CD4-positive, alpha-beta T cell treated with Interleukin-17A for 4 hours (primary cell): ENCODE measurements around the gene EXOC4.

Experiments used
- DNase-seq: peaks from one replicate; pipeline ENCODE4 v3.0.0-alpha.2; 2020; ENCODE audit warnings: mixed read lengths

EXOC4 gene

GRCh38 chr7:134018306-134018705, 765.4 kb downstream of the EXOC4 start:
- DNase-seq = no peak

DNA sequence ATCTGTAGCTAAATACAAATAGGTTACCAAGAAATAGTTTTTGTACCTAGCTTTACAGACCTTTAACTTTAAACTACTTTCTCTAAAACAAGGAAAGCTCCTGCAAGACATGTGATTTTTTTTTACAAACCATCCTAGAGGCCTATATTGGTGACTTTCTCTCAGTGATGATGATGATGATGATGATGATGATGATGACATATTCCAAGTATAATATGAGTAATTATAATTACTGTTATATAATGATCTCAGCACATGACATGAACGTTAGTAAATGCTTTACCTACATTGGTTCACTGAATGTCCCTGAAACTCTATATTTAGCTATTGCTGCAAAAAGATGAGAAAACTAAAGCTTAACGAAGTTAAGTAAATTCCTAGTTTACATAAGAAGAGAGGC, 766.4 kb downstream of the EXOC4 start:
- no peak for DNase-seq

DNA sequence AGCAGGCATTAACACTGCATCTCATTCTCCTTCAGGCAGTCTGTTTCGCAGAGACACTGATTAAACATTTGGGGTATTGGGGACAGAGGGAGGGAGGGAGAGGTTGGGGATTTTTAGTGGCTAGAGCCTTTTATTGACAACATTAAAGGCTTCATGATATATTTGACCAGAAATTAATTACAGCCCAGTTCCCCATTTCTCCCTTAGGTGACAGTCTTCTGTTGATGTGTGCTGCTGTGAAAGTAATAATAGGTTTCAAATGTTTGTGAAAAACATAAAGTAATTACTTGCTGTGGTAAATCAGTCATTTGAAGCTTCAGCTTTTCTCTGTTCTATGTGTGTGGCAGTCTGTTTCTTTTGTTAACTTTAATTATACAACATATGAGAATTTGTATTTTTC, 769.0 kb downstream of the EXOC4 start:
- no peak for DNase-seq

DNA sequence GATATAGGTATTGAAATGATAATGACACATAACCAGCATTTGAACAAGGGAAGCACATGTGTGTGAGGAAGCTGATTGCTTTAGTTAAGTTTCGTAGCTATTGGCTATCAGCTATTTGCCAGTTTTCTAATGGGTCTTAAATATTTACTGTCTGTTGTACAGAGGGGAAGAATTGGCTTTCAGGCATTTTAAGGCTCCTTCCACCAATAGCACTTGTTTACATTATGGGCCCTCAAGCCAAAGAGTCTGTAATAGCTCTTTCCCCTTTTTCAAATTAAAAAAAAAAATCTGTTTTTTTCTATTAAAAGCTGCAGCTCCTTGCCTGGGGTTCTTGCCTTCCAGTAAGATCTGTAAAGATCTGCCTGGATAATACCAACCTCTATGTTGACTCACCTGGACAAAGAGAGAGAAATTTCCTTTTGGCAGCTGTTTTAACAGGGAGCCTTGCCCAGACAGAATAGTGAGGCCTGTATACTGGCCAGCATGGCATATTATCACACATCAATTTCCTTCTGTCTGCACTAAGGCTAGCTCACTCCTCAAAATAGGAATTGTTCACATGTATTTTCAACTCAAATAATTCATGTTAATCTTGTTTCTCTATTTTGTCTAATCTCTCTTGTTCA, 769.5 kb downstream of the EXOC4 start:
- no peak for DNase-seq

- DNase-seq = no peak
Measured at GRCh38 chr7:134024739-134025138, 771.9 kb downstream of the EXOC4 start.

DNA sequence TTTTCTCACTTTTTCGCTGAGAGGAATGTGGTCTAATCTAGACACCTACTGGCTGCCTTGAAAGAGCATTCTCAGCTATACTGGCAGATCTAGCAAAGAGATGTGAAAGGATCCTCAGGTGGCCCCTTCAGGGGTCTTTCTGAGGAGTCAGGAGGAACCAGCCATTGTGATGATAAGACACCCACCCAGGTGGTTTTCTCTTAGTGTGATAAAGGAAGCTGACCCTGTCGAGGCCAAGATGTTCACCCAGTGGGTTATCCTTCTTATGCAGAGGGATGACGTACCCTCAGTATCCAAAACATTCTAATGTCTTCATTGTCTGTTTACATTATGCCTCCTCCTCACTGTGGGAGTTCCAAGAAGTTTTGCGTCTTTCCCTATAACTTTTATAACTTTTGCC, 776.0 kb downstream of the EXOC4 start:
- no peak for DNase-seq

DNA sequence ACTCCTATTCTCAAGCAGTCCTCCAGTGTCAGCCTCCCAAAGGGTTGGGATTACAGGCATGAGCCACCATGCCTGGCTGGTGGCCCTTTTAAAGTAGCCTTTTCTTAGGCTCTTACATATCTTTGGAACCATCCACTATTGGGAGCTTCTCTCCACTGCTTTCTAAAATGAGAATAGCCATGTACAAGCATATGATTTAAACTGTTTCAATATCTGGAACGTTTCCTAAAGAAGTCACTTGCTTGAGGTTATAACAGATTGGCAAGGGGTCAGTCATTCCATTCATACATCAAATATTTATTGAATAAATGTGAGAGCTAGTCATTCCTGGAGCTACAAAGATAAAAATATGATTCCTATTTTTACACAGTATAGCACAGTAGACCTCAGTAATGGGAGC, 776.9 kb downstream of the EXOC4 start:
- no peak for DNase-seq

DNA sequence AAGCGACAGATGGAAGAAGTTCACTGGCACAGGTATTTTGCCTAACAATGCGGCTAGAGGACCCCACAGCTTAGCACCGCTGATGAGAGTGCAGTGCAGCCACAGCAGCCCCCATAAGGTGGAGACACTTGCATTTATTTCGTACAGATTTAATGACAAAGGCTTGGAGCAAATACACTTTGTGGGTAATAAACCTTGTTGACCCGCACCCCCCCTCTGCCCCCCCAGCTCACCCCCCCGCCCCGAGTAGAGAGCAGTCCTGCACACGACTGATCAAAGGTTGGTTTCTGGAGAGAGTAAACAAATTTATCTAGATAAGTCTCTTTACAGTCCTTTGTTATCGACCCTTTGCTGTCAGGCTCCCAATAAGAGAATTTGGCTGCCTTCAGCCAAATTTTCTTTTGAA, 777.6 kb downstream of the EXOC4 start:
- DNase-seq = no peak

GRCh38 chr7:134031835-134032617, 779.1 kb downstream of the EXOC4 start:
- no peak for DNase-seq

GRCh38 chr7:134034652-134035051, 781.8 kb downstream of the EXOC4 start:
- no peak for DNase-seq

- DNase-seq = no peak
Measured at GRCh38 chr7:134037991-134038390, 785.1 kb downstream of the EXOC4 start.

DNA sequence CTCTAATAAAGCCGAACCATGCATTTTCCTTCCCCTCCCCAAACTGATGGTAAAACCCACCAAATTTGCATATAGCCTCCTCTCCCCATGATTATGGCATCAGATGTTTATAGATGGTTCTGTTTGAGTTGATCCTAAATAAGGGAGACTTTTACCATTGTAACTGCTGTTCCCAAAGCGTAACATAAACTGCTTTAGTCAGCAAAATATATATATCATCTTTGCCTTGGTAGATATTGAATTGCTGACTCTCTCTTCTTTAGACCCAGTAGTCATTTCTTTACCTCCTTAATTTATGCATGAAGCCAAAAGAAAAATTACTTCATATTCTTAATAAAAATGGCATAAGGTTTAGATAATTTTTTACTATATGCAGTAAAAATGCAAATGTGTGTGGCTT, 788.1 kb downstream of the EXOC4 start:
- DNase-seq = no peak

GRCh38 chr7:134041477-134041876, 788.6 kb downstream of the EXOC4 start:
- no peak for DNase-seq

- DNase-seq = no peak
Measured at GRCh38 chr7:134042307-134042706, 789.4 kb downstream of the EXOC4 start.

GRCh38 chr7:134044682-134045081, 791.8 kb downstream of the EXOC4 start:
- no peak for DNase-seq

GRCh38 chr7:134045716-134046115, 792.8 kb downstream of the EXOC4 start:
- no peak for DNase-seq

- DNase-seq = no peak
Measured at GRCh38 chr7:134046594-134047128, 793.8 kb downstream of the EXOC4 start.

GRCh38 chr7:134047675-134048074, 794.8 kb downstream of the EXOC4 start:
- no peak for DNase-seq

DNA sequence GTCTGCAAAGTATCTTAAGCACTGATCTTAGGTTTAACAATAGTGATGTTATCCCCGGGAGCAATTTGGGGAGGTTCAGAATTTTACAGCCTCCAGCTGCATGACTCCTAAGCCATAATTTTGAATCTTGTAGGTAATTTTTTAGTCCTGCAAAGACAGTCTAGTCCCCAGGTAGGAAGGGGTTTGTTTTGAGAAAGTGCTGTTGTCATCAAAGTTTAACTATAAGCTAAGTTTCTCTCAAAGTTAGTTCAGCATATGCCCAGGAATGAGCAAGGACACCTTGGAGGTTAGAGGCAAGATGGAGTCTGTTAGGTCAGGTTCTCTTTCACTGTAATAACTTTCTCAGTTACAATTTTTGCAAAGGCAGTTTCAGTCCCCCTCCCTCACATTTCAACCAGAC, 795.3 kb downstream of the EXOC4 start:
- no peak for DNase-seq

GRCh38 chr7:134051020-134051419, 798.1 kb downstream of the EXOC4 start:
- DNase-seq = no peak

DNA sequence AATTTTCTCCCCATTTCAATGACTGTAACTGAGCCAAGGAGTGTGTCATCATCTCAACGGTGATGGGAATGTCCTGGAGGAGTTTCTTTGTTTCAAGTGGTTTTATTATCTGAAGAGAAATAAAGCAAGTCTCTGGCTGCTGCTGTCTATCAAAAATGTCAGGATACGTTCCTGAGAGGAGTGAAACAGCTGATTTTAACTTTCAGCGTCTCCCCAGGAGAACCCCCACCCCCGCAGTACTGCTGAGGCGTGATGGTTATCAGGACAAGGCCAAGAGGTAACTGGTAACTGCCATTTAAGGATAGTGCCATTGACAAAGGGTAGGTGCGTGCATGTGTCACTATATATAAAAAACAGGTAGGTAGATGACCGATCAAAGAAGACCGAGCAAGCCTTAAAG, 803.9 kb downstream of the EXOC4 start:
- no peak for DNase-seq

- no peak for DNase-seq
Measured at GRCh38 chr7:134058521-134058920, 805.6 kb downstream of the EXOC4 start.

GRCh38 chr7:134058980-134059379, 806.1 kb downstream of the EXOC4 start:
- no peak for DNase-seq

DNA sequence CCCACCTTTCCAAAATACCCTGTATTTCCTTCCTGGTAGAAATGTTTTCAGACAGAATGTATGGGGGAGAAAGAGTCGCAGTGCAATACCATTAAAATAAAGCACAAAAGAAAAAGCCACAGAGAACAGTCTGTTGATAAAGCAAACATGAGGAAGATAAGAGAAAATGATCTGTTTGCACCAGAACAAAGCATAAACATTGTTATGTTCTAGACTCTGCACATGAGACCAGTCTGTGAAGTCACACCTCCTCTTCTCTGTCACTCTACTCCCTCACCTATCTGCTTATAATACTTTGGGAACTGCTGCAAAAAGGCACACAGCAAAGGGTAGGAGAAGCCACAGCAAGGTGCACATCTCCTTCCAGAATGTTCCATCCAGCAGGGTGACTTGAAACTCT, 807.0 kb downstream of the EXOC4 start:
- DNase-seq = no peak

- DNase-seq = no peak
Measured at GRCh38 chr7:134060874-134061273, 808.0 kb downstream of the EXOC4 start.
